GM10266 (cell line): ENCODE measurements around the gene NFKBIE.

ENCODE experiments used
- DNase-seq: peaks from one replicate; pipeline ENCODE4 v3.0.0; 2012; ENCODE audit errors: extremely low spot score
- TF ChIP-seq, protein P1 (sequence below): IDR thresholded peaks from 2 replicates; pipeline ENCODE4 v1.5.1; 2012; ENCODE audit warnings: mild to moderate bottlenecking, low read depth; ENCODE audit not compliant: control insufficient read depth, insufficient read depth; ENCODE audit errors: missing control alignments

NFKBIE gene

GRCh38 chr6:44255871-44256774, 9.2 kb downstream of the NFKBIE start:
- TF ChIP-seq, protein P1, sequence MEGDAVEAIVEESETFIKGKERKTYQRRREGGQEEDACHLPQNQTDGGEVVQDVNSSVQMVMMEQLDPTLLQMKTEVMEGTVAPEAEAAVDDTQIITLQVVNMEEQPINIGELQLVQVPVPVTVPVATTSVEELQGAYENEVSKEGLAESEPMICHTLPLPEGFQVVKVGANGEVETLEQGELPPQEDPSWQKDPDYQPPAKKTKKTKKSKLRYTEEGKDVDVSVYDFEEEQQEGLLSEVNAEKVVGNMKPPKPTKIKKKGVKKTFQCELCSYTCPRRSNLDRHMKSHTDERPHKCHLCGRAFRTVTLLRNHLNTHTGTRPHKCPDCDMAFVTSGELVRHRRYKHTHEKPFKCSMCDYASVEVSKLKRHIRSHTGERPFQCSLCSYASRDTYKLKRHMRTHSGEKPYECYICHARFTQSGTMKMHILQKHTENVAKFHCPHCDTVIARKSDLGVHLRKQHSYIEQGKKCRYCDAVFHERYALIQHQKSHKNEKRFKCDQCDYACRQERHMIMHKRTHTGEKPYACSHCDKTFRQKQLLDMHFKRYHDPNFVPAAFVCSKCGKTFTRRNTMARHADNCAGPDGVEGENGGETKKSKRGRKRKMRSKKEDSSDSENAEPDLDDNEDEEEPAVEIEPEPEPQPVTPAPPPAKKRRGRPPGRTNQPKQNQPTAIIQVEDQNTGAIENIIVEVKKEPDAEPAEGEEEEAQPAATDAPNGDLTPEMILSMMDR, result no peak
- DNase-seq, result peak; percentile 28

- TF ChIP-seq, protein P1, result no peak
- no peak for DNase-seq
Measured at GRCh38 chr6:44255105-44255808, 10.1 kb downstream of the NFKBIE start.

DNA sequence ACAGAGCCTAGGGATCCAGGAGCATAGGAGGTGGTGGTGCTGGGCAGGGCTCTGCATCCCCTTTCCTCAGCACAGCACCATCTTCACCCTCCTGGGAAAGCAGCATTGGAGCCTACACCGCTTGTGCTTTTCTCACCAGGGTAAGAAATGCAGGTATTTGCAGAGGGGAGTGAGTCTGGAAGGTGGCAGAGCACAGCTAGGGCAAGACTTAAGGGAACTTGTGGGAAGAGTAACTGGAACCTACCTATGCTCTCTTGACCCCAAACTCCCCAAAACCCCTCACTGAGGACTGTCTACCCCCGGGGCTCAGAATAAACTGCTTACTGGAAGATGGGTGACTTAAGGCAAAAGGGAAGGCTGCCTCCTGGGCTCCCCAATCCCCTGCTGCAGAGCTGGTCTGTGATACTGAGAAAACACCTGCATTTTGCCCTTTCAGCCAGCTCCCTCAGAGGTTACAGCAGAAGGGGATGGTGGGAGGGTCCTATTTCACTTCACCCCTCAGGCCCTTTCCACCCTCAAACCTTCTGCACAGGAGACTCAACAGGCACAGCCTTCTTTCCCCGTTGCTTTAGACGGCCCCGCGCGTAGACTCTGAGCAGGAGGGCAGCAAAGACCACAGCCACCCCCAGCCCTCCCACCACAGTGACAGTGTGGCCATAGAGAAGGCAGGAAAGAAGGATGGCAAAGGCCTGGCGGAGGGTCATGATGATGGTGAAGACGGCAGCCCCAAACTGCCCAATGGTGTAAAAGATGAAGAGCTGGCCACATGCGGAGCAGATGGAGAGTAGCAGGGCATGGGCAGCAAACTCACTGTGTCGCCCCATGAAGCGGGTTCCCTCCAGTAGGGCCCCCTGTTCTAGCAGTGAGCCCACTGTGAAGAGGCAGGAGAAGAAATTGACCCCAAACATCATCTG, 10.9 kb downstream of the NFKBIE start:
- no peak for DNase-seq
- TF ChIP-seq, protein P1, result no peak

- TF ChIP-seq, protein P1, result peak; percentile 64
- DNase-seq, result no peak
Measured at GRCh38 chr6:44253307-44254101, 11.8 kb downstream of the NFKBIE start.

GRCh38 chr6:44251576-44252524, 13.5 kb downstream of the NFKBIE start:
- TF ChIP-seq, protein P1, result no peak
- no peak for DNase-seq
